ENCODE data around the gene AHR.

AHR gene

DNA sequence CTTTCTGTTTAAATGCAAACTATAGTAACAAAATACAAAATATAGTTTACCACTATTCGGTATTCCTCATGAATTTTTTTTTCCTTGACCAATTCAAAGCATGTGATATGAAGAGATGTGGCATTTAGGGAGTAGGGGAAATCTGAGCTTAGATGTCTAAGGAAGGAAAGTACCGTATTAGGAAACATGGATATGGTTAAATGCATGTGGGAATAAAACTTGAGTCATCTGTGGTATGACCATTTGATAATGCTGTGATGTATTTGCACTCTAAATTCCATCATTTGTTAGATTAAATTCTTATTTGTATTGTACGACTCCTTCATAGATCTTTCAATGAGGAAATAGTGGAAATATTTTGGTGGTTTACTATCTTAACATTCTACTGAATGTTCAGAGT lies 19.7 kb downstream of the AHR start:
- Mint-ChIP-seq H3K36me3 (peaks cover 14% of the 10 kb centered on the region), H3K27ac (no peak overlapping the region), H3K27me3 (no peaks in the 10 kb centered on the region), H3K4me3 (no peak overlapping the region), H3K9me3 (no peaks in the 10 kb centered on the region), H3K4me1 (peaks cover 32% of the 10 kb centered on the region)

DNA sequence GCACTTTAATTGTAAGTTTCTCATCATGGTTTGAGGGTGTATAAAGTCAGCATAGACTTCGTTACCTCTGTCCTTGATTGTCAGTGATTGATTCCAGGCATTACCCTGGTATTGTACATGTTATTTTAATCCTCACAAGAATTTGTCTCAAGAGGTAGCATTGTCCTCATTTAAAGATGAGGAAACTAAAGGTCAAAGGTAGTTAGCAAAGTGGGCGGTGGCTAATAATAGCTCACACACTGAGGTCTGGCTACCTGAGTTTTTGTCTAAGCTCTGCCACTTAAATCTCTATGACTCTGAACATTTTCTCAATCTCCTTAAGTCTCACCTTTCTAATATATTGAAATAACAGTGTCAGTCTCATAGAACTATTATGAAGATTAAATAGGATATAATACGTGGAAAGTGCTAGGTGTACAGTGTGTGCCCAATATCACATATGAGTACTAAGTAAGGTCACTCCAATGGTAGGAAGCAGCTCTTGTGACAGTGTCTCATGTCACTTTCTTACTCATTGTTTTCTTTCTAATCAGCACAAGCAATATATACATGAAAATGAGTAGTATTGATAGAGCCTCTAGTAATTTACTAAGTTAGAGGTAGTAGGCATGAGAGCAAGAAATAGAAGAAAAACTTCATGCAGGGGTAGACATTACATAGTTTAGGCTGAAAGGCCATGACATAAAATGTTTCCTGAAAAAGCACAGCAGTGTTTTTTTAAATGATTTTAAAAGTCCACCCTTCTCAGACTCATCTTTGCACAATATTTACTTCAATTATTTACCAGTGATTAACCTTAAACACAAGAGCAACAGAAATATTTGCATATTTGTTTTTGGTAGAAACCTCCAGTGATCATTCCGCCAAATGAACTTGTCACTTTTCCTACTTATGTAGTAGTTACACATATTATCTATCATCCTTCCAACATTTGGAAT lies 21.0 kb downstream of the AHR start:
- Mint-ChIP-seq H3K36me3 (peaks cover 13% of the 10 kb centered on the region), H3K4me3 (no peak overlapping the region), H3K9me3 (no peaks in the 10 kb centered on the region), H3K27ac (no peak overlapping the region), H3K27me3 (no peaks in the 10 kb centered on the region), H3K4me1 (peaks cover 32% of the 10 kb centered on the region)

DNA sequence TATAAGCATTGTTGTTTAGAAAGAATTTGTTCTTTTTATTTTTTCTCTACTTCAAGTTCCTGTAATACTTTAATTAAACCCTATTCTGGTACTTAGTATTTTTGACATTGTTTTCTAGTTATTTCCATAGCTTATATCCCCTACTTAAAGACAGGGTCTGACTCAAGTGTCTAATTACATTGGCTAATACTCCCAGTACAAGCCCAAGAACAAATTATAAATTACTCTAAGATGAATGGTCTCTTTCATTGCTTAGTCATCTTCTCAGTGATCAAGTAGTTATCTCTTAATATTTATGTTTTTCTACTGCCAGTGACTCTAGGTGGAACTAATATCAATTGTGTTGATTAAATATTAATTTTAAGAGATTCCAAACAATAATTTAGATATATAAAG lies 21.6 kb downstream of the AHR start:
- peaks cover 14% of the 10 kb centered on the region for H3K36me3 Mint-ChIP-seq
- no peak overlapping the region for H3K4me3 Mint-ChIP-seq
- no peaks in the 10 kb centered on the region for H3K27me3 Mint-ChIP-seq
- H3K9me3 Mint-ChIP-seq, result no peaks in the 10 kb centered on the region
- peaks cover 33% of the 10 kb centered on the region for H3K4me1 Mint-ChIP-seq
- H3K27ac Mint-ChIP-seq, result no peak overlapping the region

DNA sequence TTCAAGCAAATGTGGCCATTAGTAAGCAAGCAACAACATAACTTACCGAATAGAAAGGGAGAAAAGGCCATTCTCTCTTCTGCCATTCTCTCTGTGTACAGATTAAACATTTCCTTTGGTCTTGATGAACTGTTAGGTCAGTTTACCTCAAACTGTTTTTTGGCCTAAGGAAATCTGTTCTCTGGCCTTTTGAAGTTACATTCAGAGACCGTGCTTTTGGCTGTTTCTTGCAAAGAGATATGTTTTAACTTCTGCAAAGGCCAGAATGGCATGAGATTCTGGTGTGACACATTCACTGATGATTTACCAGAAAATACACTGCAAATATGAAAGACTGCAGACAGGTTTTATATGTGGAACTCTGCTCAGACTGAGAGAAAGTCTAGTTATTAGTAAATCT lies 22.2 kb downstream of the AHR start:
- H3K4me3 Mint-ChIP-seq, result no peak overlapping the region
- peaks cover 17% of the 10 kb centered on the region for H3K36me3 Mint-ChIP-seq
- peak overlapping the region; percentile 35 for H3K27ac Mint-ChIP-seq
- peaks cover 30% of the 10 kb centered on the region for H3K4me1 Mint-ChIP-seq
- no peaks in the 10 kb centered on the region for H3K9me3 Mint-ChIP-seq
- no peaks in the 10 kb centered on the region for H3K27me3 Mint-ChIP-seq

DNA sequence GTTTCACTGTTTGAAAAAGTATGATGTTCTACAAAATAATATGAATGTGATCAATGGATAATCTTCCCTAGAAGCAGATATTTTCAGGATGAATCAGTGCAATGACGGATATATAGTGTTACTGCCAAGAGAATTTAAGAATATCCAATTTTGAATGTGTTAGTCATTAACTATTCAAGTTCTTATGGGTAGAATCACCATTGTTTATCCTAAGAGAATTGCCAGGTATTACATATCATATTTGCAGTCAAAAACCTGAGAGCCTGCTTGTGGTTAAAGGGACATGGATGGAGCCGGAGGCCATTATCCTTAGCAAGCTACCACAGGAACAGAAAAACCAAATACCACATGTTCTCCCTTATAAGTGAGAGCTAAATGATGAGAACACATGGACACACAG lies 26.9 kb downstream of the AHR start:
- peaks cover 4% of the 10 kb centered on the region for H3K4me1 Mint-ChIP-seq
- H3K27me3 Mint-ChIP-seq, result no peaks in the 10 kb centered on the region
- no peak overlapping the region for H3K4me3 Mint-ChIP-seq
- H3K27ac Mint-ChIP-seq, result no peak overlapping the region
- peaks cover 15% of the 10 kb centered on the region for H3K36me3 Mint-ChIP-seq
- H3K9me3 Mint-ChIP-seq, result no peaks in the 10 kb centered on the region

DNA sequence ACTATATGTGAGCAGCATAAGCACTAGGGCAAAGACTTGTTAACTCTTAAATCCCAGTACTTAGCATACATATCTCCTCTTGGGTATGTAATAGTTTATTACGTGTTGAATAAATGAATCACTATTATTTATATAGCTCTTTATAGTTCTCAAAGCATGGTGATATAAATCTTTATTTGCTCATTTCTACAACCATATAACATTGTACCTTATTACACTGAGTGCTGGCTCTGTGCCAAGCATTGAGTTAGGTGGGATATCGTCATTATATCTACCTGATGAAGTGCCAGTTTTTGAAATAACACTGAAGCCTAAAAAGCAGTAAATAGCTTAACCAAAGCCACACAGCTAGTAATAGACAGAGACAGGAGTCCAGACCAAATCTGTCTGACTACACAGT lies 27.9 kb downstream of the AHR start:
- no peaks in the 10 kb centered on the region for H3K27me3 Mint-ChIP-seq
- H3K4me1 Mint-ChIP-seq, result peaks cover 4% of the 10 kb centered on the region
- H3K9me3 Mint-ChIP-seq, result no peaks in the 10 kb centered on the region
- no peak overlapping the region for H3K4me3 Mint-ChIP-seq
- no peak overlapping the region for H3K27ac Mint-ChIP-seq
- H3K36me3 Mint-ChIP-seq, result peaks cover 15% of the 10 kb centered on the region

DNA sequence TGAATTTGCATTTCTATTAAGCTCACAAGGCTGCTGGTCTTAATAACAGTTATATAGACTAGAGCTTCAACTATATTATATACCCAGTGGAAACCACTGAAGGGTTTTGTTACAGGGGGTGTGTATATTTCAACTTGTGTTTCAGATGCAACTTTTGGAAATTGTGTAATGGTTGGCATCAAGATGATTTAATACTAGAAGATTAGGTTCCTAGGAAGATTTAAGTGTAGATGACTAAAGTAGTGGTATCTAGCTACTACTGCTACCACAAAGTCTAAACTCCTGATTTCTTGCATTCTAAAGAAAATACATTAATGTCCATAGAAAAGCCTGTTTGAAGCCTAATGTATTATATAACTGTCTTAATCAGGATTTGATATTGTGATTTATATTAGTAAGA lies 30.2 kb downstream of the AHR start:
- Mint-ChIP-seq H3K4me3 (no peak overlapping the region), H3K27me3 (no peaks in the 10 kb centered on the region), H3K4me1 (peaks cover 4% of the 10 kb centered on the region), H3K27ac (no peak overlapping the region), H3K36me3 (peaks cover 19% of the 10 kb centered on the region), H3K9me3 (no peaks in the 10 kb centered on the region)

DNA sequence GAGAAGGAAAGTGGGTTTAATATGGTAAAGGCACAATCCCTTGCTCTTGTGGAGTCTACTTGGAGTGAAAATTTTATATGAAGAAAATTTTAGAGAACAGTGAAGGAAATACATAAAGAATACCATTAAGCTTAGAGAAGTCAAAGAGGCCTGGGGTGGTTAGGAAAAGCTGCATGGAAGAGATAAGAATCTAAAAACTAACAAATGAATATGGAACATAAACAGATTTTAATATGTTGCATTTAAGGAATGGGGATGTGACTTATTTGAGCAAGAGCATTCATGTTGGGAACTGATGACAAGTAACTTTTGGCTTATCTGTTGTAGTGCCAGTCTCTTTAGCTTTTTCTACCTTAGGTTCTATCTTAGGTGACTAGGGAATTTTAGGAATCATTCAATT lies 31.0 kb downstream of the AHR start:
- Mint-ChIP-seq H3K4me1 (peaks cover 4% of the 10 kb centered on the region), H3K9me3 (no peaks in the 10 kb centered on the region), H3K4me3 (no peak overlapping the region), H3K27me3 (no peaks in the 10 kb centered on the region), H3K36me3 (peaks cover 22% of the 10 kb centered on the region), H3K27ac (no peak overlapping the region)

DNA sequence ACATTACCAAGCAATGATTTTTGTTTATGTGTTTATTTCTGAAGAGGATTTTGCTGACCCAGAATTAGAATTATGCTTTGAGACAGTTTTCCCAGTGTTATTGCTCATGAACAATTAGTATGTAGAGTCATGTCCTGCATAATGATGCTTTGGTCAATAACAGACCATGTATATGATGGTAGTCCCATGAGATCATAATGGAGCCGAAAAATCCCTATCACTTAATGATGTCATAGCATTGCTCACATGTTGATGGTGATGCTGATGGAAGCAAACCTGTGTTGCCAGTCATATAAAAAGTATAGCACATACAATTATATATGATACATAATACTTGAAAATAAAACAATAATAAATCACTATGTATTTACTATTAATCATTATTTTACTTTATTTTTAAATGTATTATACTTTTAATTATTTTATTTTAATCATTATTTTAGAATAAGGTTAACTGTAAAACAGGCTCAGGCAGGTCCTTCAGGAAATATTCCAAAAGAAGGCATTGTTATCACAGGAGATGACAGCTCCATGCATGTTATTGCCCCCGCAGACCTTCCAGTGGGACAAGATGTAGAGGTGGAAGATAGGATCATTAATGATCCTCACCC lies 33.5 kb downstream of the AHR start:
- Mint-ChIP-seq H3K27ac (no peak overlapping the region), H3K27me3 (no peaks in the 10 kb centered on the region), H3K36me3 (peaks cover 21% of the 10 kb centered on the region), H3K4me1 (no peaks in the 10 kb centered on the region), H3K4me3 (no peak overlapping the region), H3K9me3 (no peaks in the 10 kb centered on the region)

DNA sequence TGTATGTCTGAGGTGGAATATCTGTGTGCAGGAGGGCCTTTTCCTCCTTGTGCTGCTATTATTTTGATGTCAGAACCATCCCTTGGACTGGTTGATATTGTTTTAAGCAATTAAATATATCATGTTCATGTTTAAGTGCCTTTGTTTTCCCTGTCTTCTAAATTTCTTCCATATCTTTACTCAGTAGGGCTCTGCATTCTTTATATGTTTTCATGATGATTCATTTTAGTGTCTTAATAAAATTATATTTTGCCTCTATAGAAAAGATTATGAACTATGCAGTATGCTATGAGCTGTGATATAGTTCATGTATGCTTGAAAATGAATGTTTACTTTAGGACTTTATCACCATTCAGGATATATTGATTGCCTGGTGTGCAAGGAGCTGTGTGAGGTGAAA lies 34.8 kb downstream of the AHR start:
- peaks cover 23% of the 10 kb centered on the region for H3K36me3 Mint-ChIP-seq
- no peaks in the 10 kb centered on the region for H3K4me1 Mint-ChIP-seq
- no peak overlapping the region for H3K27ac Mint-ChIP-seq
- no peak overlapping the region for H3K4me3 Mint-ChIP-seq
- no peaks in the 10 kb centered on the region for H3K27me3 Mint-ChIP-seq
- no peaks in the 10 kb centered on the region for H3K9me3 Mint-ChIP-seq

DNA sequence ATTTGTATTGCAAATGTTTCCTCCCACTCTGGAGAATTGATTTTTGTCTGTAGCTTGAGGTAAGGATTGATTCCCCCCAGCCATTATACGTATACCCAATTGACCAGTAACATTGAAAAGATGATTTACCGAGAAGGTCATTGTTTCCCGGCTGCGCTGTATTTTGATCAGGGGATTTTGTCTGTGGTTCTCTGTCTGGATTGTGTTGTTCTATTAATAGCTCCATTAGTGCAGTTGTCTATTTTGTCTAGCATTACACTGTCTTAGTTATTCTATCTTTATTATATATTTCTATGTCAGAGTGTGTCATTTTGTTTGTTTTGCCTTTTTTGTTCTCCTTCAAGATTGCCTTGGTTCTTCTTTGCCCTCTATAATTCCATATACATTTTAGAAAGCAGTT lies 37.7 kb downstream of the AHR start:
- Mint-ChIP-seq H3K4me1 (peaks cover 6% of the 10 kb centered on the region), H3K27me3 (no peaks in the 10 kb centered on the region), H3K9me3 (no peaks in the 10 kb centered on the region), H3K36me3 (peaks cover 26% of the 10 kb centered on the region), H3K4me3 (no peak overlapping the region), H3K27ac (no peak overlapping the region)

DNA sequence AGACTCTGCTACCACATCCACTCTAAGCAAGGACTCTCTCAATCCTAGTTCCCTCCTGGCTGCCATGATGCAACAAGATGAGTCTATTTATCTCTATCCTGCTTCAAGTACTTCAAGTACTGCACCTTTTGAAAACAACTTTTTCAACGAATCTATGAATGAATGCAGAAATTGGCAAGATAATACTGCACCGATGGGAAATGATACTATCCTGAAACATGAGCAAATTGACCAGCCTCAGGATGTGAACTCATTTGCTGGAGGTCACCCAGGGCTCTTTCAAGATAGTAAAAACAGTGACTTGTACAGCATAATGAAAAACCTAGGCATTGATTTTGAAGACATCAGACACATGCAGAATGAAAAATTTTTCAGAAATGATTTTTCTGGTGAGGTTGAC lies 40.7 kb downstream of the AHR start:
- Mint-ChIP-seq H3K27me3 (no peaks in the 10 kb centered on the region), H3K4me3 (no peak overlapping the region), H3K36me3 (peaks cover 25% of the 10 kb centered on the region), H3K27ac (no peak overlapping the region), H3K4me1 (peaks cover 12% of the 10 kb centered on the region), H3K9me3 (no peaks in the 10 kb centered on the region)

DNA sequence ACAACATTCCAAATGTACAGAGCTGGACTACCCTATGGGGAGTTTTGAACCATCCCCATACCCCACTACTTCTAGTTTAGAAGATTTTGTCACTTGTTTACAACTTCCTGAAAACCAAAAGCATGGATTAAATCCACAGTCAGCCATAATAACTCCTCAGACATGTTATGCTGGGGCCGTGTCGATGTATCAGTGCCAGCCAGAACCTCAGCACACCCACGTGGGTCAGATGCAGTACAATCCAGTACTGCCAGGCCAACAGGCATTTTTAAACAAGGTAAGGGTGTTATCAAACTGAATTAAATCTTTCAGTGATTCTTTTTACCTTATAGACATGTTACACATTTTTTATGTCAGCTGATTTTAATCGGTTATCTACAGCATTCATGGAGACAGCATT lies 41.5 kb downstream of the AHR start:
- Mint-ChIP-seq H3K9me3 (no peaks in the 10 kb centered on the region), H3K36me3 (peaks cover 23% of the 10 kb centered on the region), H3K27ac (no peak overlapping the region), H3K4me3 (no peak overlapping the region), H3K27me3 (no peaks in the 10 kb centered on the region), H3K4me1 (peaks cover 12% of the 10 kb centered on the region)

DNA sequence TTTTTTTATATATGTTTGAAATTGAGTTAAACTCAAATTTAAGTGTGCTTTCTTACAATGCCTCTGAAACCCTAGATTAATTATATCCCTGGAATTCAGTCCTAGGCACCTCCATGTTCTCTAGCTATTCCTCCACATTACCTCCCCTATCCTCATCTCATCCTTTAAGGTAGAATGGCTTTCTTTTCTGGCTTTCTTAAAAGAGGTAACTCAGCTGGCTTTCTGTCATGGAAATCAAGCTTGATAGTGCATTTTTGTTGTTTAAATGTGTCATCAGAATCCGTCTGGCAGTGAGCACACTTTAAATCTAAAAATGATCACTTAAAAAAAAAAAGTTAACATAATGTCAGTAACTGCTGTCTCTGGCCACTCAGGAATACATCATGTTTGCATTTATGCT lies 42.2 kb downstream of the AHR start:
- H3K27me3 Mint-ChIP-seq, result no peaks in the 10 kb centered on the region
- H3K9me3 Mint-ChIP-seq, result no peaks in the 10 kb centered on the region
- H3K4me3 Mint-ChIP-seq, result no peak overlapping the region
- no peak overlapping the region for H3K27ac Mint-ChIP-seq
- peaks cover 12% of the 10 kb centered on the region for H3K4me1 Mint-ChIP-seq
- H3K36me3 Mint-ChIP-seq, result peaks cover 22% of the 10 kb centered on the region

DNA sequence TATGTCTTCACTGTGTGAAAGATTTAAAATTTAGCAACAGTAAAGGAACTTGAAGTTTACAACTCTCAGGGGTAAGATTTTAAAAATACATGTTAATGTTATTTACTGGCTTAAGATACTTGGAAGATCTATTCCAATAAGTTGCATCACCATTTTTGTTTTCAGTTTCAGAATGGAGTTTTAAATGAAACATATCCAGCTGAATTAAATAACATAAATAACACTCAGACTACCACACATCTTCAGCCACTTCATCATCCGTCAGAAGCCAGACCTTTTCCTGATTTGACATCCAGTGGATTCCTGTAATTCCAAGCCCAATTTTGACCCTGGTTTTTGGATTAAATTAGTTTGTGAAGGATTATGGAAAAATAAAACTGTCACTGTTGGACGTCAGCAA lies 44.3 kb downstream of the AHR start:
- peak overlapping the region; percentile 74 for H3K27ac Mint-ChIP-seq
- no peaks in the 10 kb centered on the region for H3K9me3 Mint-ChIP-seq
- peaks cover 12% of the 10 kb centered on the region for H3K4me1 Mint-ChIP-seq
- H3K27me3 Mint-ChIP-seq, result no peaks in the 10 kb centered on the region
- H3K4me3 Mint-ChIP-seq, result no peak overlapping the region
- peaks cover 17% of the 10 kb centered on the region for H3K36me3 Mint-ChIP-seq

DNA sequence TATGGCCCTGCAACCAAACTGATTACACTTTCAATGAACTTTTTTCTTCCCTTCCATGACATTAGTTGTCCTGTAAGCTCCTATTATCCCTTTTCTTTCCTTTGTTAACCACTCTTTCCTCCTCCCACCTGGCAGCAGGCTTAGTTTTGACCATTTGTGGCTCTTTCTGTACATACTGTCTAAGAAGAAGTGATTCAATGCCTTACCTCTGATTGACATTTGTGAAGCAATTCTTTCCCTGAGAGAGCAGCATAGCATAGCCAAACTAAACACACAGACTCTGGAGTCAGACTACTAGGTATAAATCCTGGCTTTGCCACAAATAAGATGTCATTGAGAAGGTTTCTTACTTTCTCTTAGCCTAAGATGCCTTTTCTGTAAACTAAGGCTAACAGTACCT lies 48.9 kb downstream of the AHR start:
- Mint-ChIP-seq H3K9me3 (peaks cover 13% of the 10 kb centered on the region), H3K4me3 (no peak overlapping the region), H3K27me3 (no peaks in the 10 kb centered on the region), H3K27ac (no peak overlapping the region), H3K36me3 (peaks cover 30% of the 10 kb centered on the region), H3K4me1 (peaks cover 5% of the 10 kb centered on the region)

Data from activated naive CD4-positive, alpha-beta T cell treated with anti-CD3 and anti-CD28 coated beads, Interleukin-2, amount 50 U/mL, for 24 hours (primary cell).